Activated CD4-positive, alpha-beta memory T cell treated with anti-CD3 and anti-CD28 coated beads, Interleukin-2, amount 10 ng/mL, durations not matched to agents 7 days and 5 days (primary cell): ENCODE results near the gene MTA2. TPM values are rescaled to one million over a fixed set of nuclear protein-coding genes. Genes with fewer than 3 reads are reported as not detected.
"Not testable (repeated sequence)": the region's sequence is repeated elsewhere in the genome, so short reads cannot be mapped to it uniquely, and the experiment has no call there.

Experiments
- CTCF ChIA-PET: fragments of 350-600 bp; sonication (Branson Sonifier 250); formaldehyde crosslinking; loops from one replicate; lab custom pipeline; 2021; ENCODE audit warnings: antibody characterized with exemption, inconsistent platforms; lab: Charles Lee
- POLR2A ChIA-PET: fragments of 350-600 bp; sonication (Branson Sonifier 250); formaldehyde crosslinking; loops from one replicate; lab custom pipeline; 2021; ENCODE audit warnings: antibody characterized with exemption; lab: Charles Lee
- DNase-seq: peaks from one replicate; pipeline ENCODE4 v3.0.0-alpha.2; 2020
- H3K27ac Mint-ChIP-seq: one replicate; pipeline ENCODE4 v1.8.0; 2021; ENCODE audit warnings: mild to moderate bottlenecking, mixed read lengths
- H3K27me3 Mint-ChIP-seq: one replicate; pipeline ENCODE4 v1.8.0; 2021; ENCODE audit warnings: mixed read lengths
- H3K36me3 Mint-ChIP-seq: one replicate; pipeline ENCODE4 v1.8.0; 2021; ENCODE audit warnings: low read depth, mixed read lengths
- H3K4me1 Mint-ChIP-seq: one replicate; pipeline ENCODE4 v1.8.0; 2021; ENCODE audit warnings: mixed read lengths
- H3K4me3 Mint-ChIP-seq: one replicate; pipeline ENCODE4 v1.8.0; 2021; ENCODE audit warnings: mild to moderate bottlenecking, mixed read lengths
- H3K9me3 Mint-ChIP-seq: one replicate; pipeline ENCODE4 v1.8.0; 2021; ENCODE audit warnings: mixed read lengths
- total RNA-seq, 2 experiments: library from RNA; stranded (reverse); gene quantifications; one replicate each; pipeline ENCODE4 v1.2.3, GENCODE V29; 2021

MTA2 gene
- total RNA-seq, 2 experiments from 2014 or later: 226 TPM

DNA sequence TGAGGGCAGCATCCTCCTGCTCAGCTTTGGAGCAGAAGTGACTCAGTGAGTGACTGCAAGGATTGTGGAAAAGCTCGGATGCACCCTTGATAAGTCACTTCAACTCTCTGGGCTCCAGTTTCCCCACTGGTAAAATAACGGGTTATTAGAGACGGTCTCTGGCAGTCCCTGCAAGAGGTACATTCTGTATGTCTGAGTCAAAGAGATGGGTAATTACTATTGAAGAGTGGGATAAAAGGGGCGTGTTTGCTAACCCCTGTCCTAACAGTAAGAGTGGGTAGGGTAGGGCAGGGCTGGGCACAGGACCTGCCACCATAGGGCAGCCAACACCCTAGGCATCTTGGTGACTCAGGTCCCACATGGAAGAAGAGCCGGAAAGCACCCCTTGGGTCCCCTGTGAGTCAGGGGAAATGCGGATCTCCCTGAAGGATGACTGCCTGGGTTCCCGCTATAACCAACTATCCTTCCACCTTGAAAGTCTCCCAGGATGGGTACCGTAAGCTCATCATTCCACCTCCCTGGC, 47.8 kb downstream of the MTA2 start:
- CTCF ChIA-PET: interaction anchor here (1.1 to 11.6 kb wide), 7 partner anchors 9 to 129 kb away, joined by 3 to 268 read pairs (median 6); partner anchors contain the start of genes AHNAK and TUT1
- H3K4me1 Mint-ChIP-seq: peaks cover 90% of the 10 kb centered on the region
- peaks cover 10% of the 10 kb centered on the region for H3K27me3 Mint-ChIP-seq
- H3K36me3 Mint-ChIP-seq: peaks cover 3% of the 10 kb centered on the region
- POLR2A ChIA-PET: interaction anchor here (0.8 to 10.8 kb wide), 18 partner anchors 12 to 328 kb away, joined by 3 to 364 read pairs (median 5); partner anchors contain the start of genes AHNAK, C11orf98, CSKMT and EEF1G
- peak overlapping the region; percentile 99 for H3K27ac Mint-ChIP-seq
- no peak overlapping the region for H3K4me3 Mint-ChIP-seq
- H3K9me3 Mint-ChIP-seq: no peaks in the 10 kb centered on the region
- no peak for DNase-seq

DNA sequence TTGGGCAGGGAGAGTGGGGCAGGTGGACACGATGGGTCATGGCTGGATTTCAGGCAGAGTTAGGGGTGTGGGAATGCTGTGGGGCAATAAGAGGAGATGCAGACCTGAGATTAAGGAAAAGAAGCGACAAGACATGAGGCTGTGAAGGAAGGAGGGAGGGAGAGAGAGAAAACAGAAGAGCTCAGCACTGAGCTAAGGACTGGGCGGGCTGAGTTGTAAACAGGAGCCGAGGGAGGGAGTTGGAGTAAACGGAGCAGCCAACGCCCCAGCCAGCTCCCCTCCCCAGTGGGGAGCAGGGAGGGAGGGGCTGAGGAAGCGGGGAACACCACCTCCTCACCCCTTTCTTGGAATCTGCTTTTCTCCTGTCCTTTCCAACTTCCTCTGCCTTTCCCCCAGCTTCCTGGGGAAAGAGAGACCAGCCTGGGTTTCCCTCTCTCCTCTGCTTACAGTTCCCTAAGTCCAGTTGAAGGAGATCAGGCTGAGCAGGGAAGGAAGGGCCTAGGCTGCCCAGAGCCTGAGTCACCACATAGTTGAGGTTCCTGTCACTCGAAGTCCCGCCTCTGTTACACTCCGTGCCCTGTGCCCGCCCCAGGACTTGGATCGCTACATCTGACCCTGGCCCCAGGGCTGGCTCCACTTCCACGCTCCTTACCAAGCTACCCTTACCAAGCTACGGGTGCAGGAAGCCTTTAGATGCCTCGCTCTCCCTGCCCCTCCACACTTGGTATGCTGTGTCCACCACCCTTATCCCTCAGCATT, 48.4 kb downstream of the MTA2 start:
- ChIA-PET POLR2A (interaction anchor here (0.9 to 10.8 kb wide), 18 partner anchors 11 to 329 kb away, joined by 3 to 364 read pairs (median 5); partner anchors contain the start of genes AHNAK, C11orf98, CSKMT and EEF1G), CTCF (interaction anchor here (0.9 to 11.6 kb wide), 12 partner anchors 9 to 163 kb away, joined by 3 to 268 read pairs (median 4); partner anchors contain the start of genes AHNAK and TUT1)
- Mint-ChIP-seq H3K27ac (peak overlapping the region; percentile 99), H3K27me3 (peaks cover 13% of the 10 kb centered on the region), H3K4me1 (peaks cover 88% of the 10 kb centered on the region), H3K4me3 (peak overlapping the region; percentile 67), H3K36me3 (peaks cover 1% of the 10 kb centered on the region), H3K9me3 (no peaks in the 10 kb centered on the region)
- DNase-seq: peak; percentile 84

DNA sequence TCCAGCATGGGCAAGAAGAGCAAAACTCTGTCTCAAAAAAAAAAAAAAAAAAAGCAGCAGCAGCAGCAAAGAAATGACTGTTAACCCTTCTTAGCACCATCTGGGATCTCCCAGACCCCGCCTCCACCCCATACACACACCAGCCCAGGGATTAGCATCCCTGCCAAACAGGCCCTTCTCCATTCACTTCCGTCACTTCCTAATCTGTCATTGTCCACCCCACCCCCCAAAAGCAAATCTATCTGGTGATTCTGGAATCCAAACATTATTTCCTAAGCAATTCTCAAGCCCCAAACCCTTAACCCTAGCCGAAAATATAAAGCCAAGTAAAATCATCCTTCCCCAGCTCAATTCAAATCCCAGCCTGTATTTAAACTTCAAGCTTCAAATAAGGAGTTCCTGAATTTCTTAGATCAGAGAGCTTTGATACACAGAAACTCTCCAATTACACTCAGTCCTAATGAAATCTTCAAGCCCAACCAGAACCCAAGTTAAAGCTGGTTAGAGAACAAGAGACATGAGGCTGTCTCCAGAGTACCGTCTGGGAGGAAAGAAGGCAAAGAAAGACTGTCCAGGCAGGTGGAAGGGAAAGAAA, 49.1 kb downstream of the MTA2 start:
- H3K36me3 Mint-ChIP-seq: no peaks in the 10 kb centered on the region
- ChIA-PET POLR2A (interaction anchor here (0.9 to 10.8 kb wide), 20 partner anchors 8 to 330 kb away, joined by 3 to 364 read pairs (median 5); partner anchors contain the start of genes AHNAK, C11orf98, CSKMT and EEF1G), CTCF (interaction anchor here (0.8 to 11.6 kb wide), 13 partner anchors 8 to 162 kb away, joined by 3 to 268 read pairs (median 5); partner anchors contain the start of genes AHNAK and TUT1)
- peaks cover 88% of the 10 kb centered on the region for H3K4me1 Mint-ChIP-seq
- H3K27ac Mint-ChIP-seq: peak overlapping the region; percentile 99
- peak overlapping the region; percentile 67 for H3K4me3 Mint-ChIP-seq
- H3K9me3 Mint-ChIP-seq: no peaks in the 10 kb centered on the region
- H3K27me3 Mint-ChIP-seq: peaks cover 20% of the 10 kb centered on the region
- no peak for DNase-seq

DNA sequence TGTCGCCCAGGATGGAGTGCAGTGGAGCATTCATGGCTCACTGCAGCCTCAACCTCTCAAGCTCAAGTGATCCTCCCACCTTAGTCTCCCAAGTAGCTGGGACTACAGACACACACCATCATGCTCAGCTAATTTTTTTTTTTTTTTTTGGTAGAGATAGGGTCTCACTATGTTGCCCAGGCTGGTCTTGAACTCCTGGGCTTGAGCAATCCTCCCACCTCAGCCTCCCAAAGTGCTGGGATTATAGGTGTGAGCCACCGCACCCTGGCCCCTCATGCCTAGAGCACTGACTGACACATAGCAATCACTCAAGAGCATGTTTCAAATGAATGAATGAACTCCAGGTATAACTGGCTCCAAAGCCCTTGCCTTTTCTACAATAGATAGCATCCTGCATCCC, 51.2 kb downstream of the MTA2 start:
- not testable (repeated sequence) for DNase-seq, H3K36me3 Mint-ChIP-seq, H3K27ac Mint-ChIP-seq, H3K4me3 Mint-ChIP-seq, H3K9me3 Mint-ChIP-seq
- CTCF ChIA-PET: interaction anchor here (0.6 to 11.6 kb wide), 5 partner anchors 6 to 126 kb away, joined by 3 to 268 read pairs (median 9); partner anchors contain the start of gene AHNAK
- POLR2A ChIA-PET: interaction anchor here (0.8 to 6.1 kb wide), 4 partner anchors 10 to 115 kb away, joined by 3 to 33 read pairs (median 19); partner anchors contain the start of genes C11orf98, CSKMT, EEF1G and TUT1
- H3K4me1 Mint-ChIP-seq: peaks cover 73% of the 10 kb centered on the region
- peaks cover 21% of the 10 kb centered on the region for H3K27me3 Mint-ChIP-seq

DNA sequence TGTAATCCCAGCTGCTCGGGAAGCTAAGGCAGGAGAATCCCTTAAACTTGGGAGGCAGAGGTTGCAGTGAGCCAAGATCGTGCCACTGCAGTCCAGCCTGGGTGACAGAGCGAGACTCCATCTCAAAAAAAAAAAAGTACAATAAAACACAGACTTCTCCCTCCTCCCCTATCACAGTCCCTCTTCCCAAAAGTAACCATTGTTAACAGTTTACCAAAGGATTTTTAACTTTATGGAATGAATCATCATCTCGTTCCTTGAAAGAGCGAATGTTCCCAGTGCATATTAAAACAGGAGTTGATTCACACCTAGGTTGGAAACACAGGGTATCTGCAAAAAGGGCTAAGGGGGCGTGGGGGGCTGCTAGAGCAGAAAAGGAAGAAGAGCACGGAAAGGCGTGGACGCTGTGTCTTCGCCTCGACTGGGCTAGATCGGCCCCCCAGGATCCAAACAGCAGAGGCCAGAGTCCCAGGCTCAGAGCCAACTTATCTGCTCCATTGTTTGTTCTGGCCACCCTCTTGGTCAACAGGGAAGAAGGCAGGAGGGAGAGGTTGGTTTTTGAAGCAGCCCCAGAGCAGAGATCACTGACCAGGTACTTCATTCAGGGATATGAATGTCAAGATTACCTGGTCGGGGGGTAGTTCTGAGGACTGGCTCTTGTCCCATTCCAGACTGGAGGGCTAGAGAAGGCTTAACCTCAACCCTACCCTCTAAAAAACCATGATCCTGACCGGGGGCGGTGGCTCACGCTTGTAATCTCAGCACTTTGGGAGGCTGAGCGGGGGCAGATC, 52.9 kb downstream of the MTA2 start:
- H3K4me3 Mint-ChIP-seq: no peak overlapping the region
- no peak for DNase-seq
- H3K36me3 Mint-ChIP-seq: peaks cover 14% of the 10 kb centered on the region
- H3K9me3 Mint-ChIP-seq: no peaks in the 10 kb centered on the region
- H3K27ac Mint-ChIP-seq: no peak overlapping the region
- peaks cover 21% of the 10 kb centered on the region for H3K27me3 Mint-ChIP-seq
- peaks cover 64% of the 10 kb centered on the region for H3K4me1 Mint-ChIP-seq
- POLR2A ChIA-PET: interaction anchor here (0.9 to 6.1 kb wide), 3 partner anchors 9 to 308 kb away, joined by 3 to 25 read pairs (median 6); partner anchors contain the start of genes C11orf98 and CSKMT
- CTCF ChIA-PET: interaction anchor here (0.9 kb wide), 1 partner anchor 10 kb away, joined by 4 read pairs; no protein-coding TSS in a partner anchor

DNA sequence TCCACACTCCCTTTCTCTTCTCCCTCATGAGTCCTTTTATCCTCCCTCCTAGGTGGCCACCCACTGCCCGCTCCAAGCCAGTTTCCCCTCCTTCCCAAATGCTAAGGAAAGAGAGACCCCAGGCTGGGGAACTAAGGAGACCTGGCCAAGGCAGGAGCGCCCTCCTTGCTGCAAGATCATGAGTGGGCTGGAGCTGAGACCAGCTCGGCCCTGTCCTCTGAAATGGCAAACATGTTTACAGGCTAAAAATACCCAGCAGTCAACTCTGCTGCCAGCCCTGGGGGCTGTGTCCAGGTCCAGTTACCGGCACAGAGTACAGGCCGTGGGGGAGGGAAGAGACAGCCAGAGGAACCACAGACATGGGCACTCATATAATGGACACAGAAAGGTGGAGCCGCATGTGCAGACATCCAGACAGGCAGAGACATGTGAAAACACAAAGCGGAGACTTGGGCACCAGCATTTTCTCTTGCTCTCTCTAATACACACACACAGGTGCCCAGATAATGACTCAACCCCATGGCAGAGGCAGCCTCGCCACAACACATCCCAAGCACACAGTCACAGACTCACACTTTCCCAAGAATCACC, 53.9 kb downstream of the MTA2 start:
- POLR2A ChIA-PET: interaction anchor here (0.9 to 11.2 kb wide), 8 partner anchors 9 to 309 kb away, joined by 3 to 364 read pairs (median 5); partner anchors contain the start of genes C11orf98, CSKMT and LBHD1

DNA sequence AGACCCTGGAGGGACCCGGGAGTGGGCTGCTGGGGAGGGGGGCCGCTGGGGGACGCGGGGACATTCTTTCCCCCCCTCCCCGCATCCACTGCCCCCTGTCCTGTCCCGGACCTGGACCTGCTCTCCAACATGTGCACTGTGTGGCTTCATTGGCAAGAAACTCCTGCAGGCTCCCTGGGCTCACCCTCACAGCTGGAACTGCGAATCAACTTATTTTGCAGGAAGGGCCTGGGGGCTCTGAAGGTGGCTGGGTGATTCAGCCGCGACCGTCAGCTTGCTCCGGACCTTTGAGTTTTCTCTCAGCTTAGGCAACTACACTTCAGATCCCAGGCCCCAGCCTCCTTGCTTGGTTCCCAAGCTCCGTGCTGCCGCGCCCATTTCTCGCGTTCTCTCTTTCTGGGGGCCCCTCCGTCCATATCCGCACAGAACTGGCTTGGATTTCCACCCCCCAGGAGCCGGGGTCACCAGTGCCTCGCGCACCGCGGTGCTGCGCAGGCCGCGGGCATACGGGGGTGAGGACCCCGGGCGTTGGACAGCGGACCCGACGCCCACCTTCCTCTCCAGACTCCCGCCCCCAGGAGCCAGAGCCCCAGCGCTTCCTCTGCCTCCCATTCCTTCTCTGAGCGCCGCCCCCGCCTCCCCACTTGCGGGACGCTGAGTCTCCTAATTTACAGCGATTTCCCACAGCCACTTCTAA, 54.6 kb downstream of the MTA2 start:
- peaks cover 64% of the 10 kb centered on the region for H3K4me1 Mint-ChIP-seq
- POLR2A ChIA-PET: interaction anchor here (0.7 to 11.2 kb wide), 11 partner anchors 9 to 309 kb away, joined by 3 to 364 read pairs (median 5); partner anchors contain the start of genes C11orf98, CSKMT, EEF1G and LBHD1

More for the DNA sequence above, 53.9 kb downstream of the MTA2 start:
- no peaks in the 10 kb centered on the region for H3K9me3 Mint-ChIP-seq
- DNase-seq: no peak
- CTCF ChIA-PET: interaction anchor here (1.0 to 6.3 kb wide), 3 partner anchors 8 to 153 kb away, joined by 3 to 268 read pairs (median 11); no protein-coding TSS in a partner anchor
- peaks cover 21% of the 10 kb centered on the region for H3K27me3 Mint-ChIP-seq
- H3K4me3 Mint-ChIP-seq: peak overlapping the region; percentile 100
- peaks cover 23% of the 10 kb centered on the region for H3K36me3 Mint-ChIP-seq
- peaks cover 64% of the 10 kb centered on the region for H3K4me1 Mint-ChIP-seq
- peak overlapping the region; percentile 52 for H3K27ac Mint-ChIP-seq

DNA sequence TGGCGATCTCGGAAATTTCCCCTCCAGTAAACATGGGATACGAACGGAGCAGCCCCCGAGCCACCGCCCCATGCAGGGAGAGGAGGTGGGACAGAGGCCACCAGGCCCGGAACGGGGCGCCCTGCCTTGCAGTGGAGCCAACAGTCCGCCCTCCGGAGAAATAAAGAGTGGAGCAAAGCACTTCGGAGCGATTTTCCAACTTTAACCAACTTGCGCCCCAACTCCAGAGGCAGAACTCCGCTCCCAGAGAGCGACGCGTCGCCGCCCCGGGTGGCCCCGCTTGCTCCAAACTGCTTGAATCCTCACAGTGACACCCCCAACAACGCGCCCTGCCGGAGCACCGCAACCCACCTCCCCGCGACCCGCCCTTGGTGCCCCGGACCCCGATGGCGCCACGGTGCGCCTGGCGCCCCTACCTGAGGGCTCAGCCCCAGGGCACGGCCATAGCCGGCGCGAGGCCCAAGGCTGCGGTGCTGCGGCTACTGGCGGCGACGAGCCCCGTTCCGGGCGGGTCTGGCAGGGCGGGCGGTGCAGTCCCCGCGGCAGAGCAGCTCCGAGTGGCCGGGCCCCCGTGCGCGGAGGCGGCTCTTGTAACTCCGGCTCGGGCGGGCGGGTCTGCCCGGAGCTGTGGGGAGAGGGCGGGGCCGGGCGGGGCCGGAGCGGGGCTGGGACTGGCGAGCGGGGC, 55.3 kb downstream of the MTA2 start, which contains the start of gene AHNAK:
TSS of gene AHNAK (minus strand) at position 563 of the 685 bp plus-strand sequence. CDS start 10,708 bp downstream, outside the sequence.
- peaks cover 35% of the 10 kb centered on the region for H3K36me3 Mint-ChIP-seq
- peak within 1 kb of the TSS; percentile 93 for H3K27ac Mint-ChIP-seq
- ChIA-PET CTCF (interaction anchor here (0.9 to 6.3 kb wide), 5 partner anchors 10 to 152 kb away, joined by 3 to 268 read pairs (median 11); no protein-coding TSS in a partner anchor), POLR2A (interaction anchor here (0.7 to 11.2 kb wide), 10 partner anchors 10 to 309 kb away, joined by 3 to 364 read pairs (median 5); partner anchors contain the start of genes C11orf98, CSKMT, EEF1G and LBHD1)
- H3K4me1 Mint-ChIP-seq: peaks cover 64% of the 10 kb centered on the region
- H3K27me3 Mint-ChIP-seq: peaks cover 21% of the 10 kb centered on the region
- DNase-seq: peak; percentile 80
- no peaks in the 10 kb centered on the region for H3K9me3 Mint-ChIP-seq
- peak within 1 kb of the TSS; percentile 100 for H3K4me3 Mint-ChIP-seq

More for the DNA sequence above, 54.6 kb downstream of the MTA2 start:
- CTCF ChIA-PET: interaction anchor here (0.9 to 6.3 kb wide), 4 partner anchors 9 to 152 kb away, joined by 3 to 268 read pairs (median 7); no protein-coding TSS in a partner anchor
- H3K4me3 Mint-ChIP-seq: peak overlapping the region; percentile 100
- H3K36me3 Mint-ChIP-seq: peaks cover 28% of the 10 kb centered on the region
- H3K9me3 Mint-ChIP-seq: no peaks in the 10 kb centered on the region
- peaks cover 21% of the 10 kb centered on the region for H3K27me3 Mint-ChIP-seq
- H3K27ac Mint-ChIP-seq: peak overlapping the region; percentile 66
- DNase-seq: no peak

DNA sequence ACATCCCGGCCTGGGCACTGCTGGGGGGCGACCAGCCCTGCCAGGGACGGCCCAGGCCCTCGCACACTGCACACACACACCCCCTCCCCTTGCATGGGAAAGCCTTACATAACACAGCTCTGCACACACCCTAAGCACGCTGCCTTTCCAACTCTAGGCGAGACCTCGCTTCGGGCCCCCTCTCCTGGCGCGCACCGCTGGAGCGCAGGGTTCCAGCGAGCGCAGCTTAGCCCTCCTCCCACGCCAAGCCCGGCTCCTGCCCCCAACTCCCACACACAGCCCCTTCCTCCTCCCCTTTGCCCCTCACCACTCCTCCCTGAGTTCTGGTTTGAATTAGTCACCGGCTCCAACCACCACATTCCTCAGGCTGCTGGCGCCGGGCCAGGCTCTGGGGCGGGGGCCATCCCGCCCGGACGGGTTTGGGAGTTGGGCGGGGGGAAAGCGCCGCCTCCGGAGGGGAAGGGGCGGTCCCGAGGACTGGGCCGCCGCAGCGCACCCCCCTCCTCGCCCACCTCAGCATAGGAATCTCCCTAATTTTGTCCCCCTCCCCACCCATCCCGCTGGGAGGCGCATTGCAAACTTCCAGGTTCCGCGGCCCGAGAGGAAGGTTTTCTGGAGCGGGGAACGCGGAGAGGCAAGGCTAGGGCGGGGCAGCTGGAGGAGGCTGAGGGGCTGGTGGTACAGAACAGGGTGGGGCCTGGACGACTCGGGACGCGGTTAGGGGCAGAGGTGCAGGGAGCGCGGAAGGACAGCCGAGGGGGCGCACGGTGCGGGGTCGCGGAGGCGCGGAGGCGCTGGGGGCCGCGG, 56.0 kb downstream of the MTA2 start:
- Mint-ChIP-seq H3K4me1 (peaks cover 64% of the 10 kb centered on the region), H3K9me3 (no peaks in the 10 kb centered on the region), H3K27me3 (peaks cover 17% of the 10 kb centered on the region), H3K4me3 (peak overlapping the region; percentile 100), H3K27ac (peak overlapping the region; percentile 93), H3K36me3 (peaks cover 42% of the 10 kb centered on the region)
- ChIA-PET POLR2A (interaction anchor here (1.0 to 11.2 kb wide), 7 partner anchors 11 to 120 kb away, joined by 3 to 364 read pairs (median 19); partner anchors contain the start of genes C11orf98, CSKMT, EEF1G and MTA2), CTCF (interaction anchor here (0.9 to 10.3 kb wide), 4 partner anchors 10 to 152 kb away, joined by 4 to 268 read pairs (median 153); no protein-coding TSS in a partner anchor)
- DNase-seq: peak; percentile 48
